ENCODE data around the gene PIK3R6.

The PIK3R6 gene, protein sequence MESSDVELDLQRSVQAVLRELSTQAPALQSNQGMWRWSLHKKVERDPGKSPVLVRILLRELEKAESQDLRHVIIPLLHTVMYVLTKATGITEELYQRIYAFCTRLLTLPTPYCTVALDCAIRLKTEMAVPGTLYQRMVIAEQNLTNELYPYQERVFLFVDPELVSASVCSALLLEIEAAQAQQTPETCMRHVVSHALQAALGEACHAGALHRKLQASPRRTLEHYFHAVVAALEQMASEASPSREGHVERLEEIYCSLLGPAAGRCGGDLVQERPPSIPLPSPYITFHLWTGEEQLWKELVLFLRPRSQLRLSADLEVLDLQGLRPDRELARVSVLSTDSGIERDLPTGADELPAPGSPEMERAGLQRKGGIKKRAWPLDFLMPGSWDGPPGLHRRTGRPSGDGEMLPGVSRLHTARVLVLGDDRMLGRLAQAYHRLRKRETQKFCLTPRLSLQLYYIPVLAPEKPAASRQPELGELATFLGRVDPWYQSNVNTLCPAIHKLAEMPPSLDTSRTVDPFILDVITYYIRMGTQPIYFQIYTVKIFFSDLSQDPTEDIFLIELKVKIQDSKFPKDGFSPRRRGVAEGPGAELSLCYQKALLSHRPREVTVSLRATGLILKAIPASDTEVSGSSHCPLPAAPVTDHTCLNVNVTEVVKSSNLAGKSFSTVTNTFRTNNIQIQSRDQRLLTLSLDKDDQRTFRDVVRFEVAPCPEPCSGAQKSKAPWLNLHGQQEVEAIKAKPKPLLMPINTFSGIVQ

GRCh38 chr17:8867361-8867981 lies at the start of gene PIK3R6:
Gene PIK3R6 (minus strand): TSS chr17:8867674. CDS start chr17:8849794, 17,880 bp downstream.
- no peaks in the 10 kb centered on the region for H3K9me3 ChIP-seq (ENCODE audit: control insufficient read depth, insufficient read depth, low read length)
- no peak within 1 kb of the TSS for H3K9ac ChIP-seq (ENCODE audit: low read depth, low read length)
- H3K4me1 ChIP-seq (ENCODE audit: control insufficient read depth, insufficient read depth, low read length): no peaks in the 10 kb centered on the region
- H3K27me3 ChIP-seq (ENCODE audit: control insufficient read depth, insufficient read depth, low read length): no peaks in the 10 kb centered on the region
- no peak within 1 kb of the TSS for H3K4me3 ChIP-seq (ENCODE audit: low read depth, low read length)
- H3K36me3 ChIP-seq (ENCODE audit: control insufficient read depth, insufficient read depth, low read length): no peaks in the 10 kb centered on the region
- no peak within 1 kb of the TSS for H3K27ac ChIP-seq (ENCODE audit: low read depth, low read length)

DNA sequence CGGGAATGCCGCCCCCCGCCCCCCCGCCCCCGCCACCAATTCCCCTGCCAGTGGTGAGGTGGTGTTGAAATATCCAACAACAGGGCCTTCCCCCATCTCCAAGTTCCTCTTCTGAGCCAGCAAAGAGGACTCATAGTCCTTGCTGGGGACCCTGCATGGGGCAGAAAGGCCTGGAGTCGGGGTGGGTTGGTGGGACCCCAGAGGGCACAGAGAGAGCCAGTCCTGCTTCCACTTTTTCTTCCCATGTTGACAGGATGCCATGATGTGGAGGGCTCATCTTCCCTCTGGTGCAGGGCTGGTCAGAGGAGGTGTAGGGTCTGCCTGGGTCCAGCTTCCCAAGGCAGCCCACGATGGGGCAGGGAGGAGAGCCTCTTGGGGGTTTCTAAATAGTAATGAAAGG lies 49.0 kb upstream of the PIK3R6 start:
- H3K9me3 ChIP-seq (ENCODE audit: control insufficient read depth, insufficient read depth, low read length): no peaks in the 10 kb centered on the region
- no peaks in the 10 kb centered on the region for H3K36me3 ChIP-seq (ENCODE audit: control insufficient read depth, insufficient read depth, low read length)
- no peaks in the 10 kb centered on the region for H3K27me3 ChIP-seq (ENCODE audit: control insufficient read depth, insufficient read depth, low read length)
- H3K27ac ChIP-seq (ENCODE audit: low read depth, low read length): no peak overlapping the region
- H3K4me1 ChIP-seq (ENCODE audit: control insufficient read depth, insufficient read depth, low read length): no peaks in the 10 kb centered on the region
- no peak overlapping the region for H3K9ac ChIP-seq (ENCODE audit: low read depth, low read length)
- no peak overlapping the region for H3K4me3 ChIP-seq (ENCODE audit: low read depth, low read length)

DNA sequence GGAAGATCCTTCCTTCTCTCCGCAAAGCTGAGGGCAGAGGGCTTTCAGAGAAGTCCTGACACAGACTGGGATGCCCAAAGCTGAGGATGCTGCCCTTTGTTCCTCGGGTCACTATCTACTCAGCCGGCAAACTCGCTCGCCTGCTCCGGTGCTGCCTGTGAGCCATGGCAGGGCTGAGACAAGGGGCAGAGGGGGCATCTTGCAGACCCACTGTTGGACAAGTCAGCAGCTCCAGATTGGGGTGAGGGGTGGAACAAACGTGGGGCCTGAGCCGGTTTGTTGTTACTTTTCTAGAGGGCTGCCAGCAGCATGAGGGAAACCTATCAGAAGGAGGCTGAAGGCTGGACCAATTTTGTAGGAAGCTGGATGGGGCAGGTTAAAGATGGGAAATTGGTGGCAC lies 47.1 kb upstream of the PIK3R6 start:
- H3K4me3 ChIP-seq (ENCODE audit: low read depth, low read length): no peak overlapping the region
- no peaks in the 10 kb centered on the region for H3K4me1 ChIP-seq (ENCODE audit: control insufficient read depth, insufficient read depth, low read length)
- no peaks in the 10 kb centered on the region for H3K36me3 ChIP-seq (ENCODE audit: control insufficient read depth, insufficient read depth, low read length)
- no peak overlapping the region for H3K27ac ChIP-seq (ENCODE audit: low read depth, low read length)
- no peaks in the 10 kb centered on the region for H3K27me3 ChIP-seq (ENCODE audit: control insufficient read depth, insufficient read depth, low read length)
- H3K9me3 ChIP-seq (ENCODE audit: control insufficient read depth, insufficient read depth, low read length): no peaks in the 10 kb centered on the region
- H3K9ac ChIP-seq (ENCODE audit: low read depth, low read length): no peak overlapping the region

- Histone ChIP-seq H3K27me3 (ENCODE audit: control insufficient read depth, insufficient read depth, low read length) (no peaks in the 10 kb centered on the region), H3K9ac (ENCODE audit: low read depth, low read length) (no peak overlapping the region), H3K36me3 (ENCODE audit: control insufficient read depth, insufficient read depth, low read length) (no peaks in the 10 kb centered on the region), H3K9me3 (ENCODE audit: control insufficient read depth, insufficient read depth, low read length) (no peaks in the 10 kb centered on the region), H3K27ac (ENCODE audit: low read depth, low read length) (no peak overlapping the region), H3K4me3 (ENCODE audit: low read depth, low read length) (no peak overlapping the region), H3K4me1 (ENCODE audit: control insufficient read depth, insufficient read depth, low read length) (no peaks in the 10 kb centered on the region)
These were observed 46.4 kb upstream of the PIK3R6 start for GRCh38 chr17:8913879-8914278.

GRCh38 chr17:8913091-8913490 lies 45.6 kb upstream of the PIK3R6 start:
- no peaks in the 10 kb centered on the region for H3K27me3 ChIP-seq (ENCODE audit: control insufficient read depth, insufficient read depth, low read length)
- no peaks in the 10 kb centered on the region for H3K4me1 ChIP-seq (ENCODE audit: control insufficient read depth, insufficient read depth, low read length)
- no peak overlapping the region for H3K27ac ChIP-seq (ENCODE audit: low read depth, low read length)
- no peak overlapping the region for H3K9ac ChIP-seq (ENCODE audit: low read depth, low read length)
- no peak overlapping the region for H3K4me3 ChIP-seq (ENCODE audit: low read depth, low read length)
- no peaks in the 10 kb centered on the region for H3K36me3 ChIP-seq (ENCODE audit: control insufficient read depth, insufficient read depth, low read length)
- no peaks in the 10 kb centered on the region for H3K9me3 ChIP-seq (ENCODE audit: control insufficient read depth, insufficient read depth, low read length)

- Histone ChIP-seq H3K36me3 (ENCODE audit: control insufficient read depth, insufficient read depth, low read length) (no peaks in the 10 kb centered on the region), H3K27ac (ENCODE audit: low read depth, low read length) (no peak overlapping the region), H3K4me3 (ENCODE audit: low read depth, low read length) (no peak overlapping the region), H3K9me3 (ENCODE audit: control insufficient read depth, insufficient read depth, low read length) (no peaks in the 10 kb centered on the region), H3K9ac (ENCODE audit: low read depth, low read length) (no peak overlapping the region), H3K4me1 (ENCODE audit: control insufficient read depth, insufficient read depth, low read length) (no peaks in the 10 kb centered on the region), H3K27me3 (ENCODE audit: control insufficient read depth, insufficient read depth, low read length) (no peaks in the 10 kb centered on the region)
These were observed 44.9 kb upstream of the PIK3R6 start for GRCh38 chr17:8912084-8912981.

GRCh38 chr17:8910969-8911604 lies 43.6 kb upstream of the PIK3R6 start:
- Histone ChIP-seq H3K27me3 (ENCODE audit: control insufficient read depth, insufficient read depth, low read length) (no peaks in the 10 kb centered on the region), H3K9me3 (ENCODE audit: control insufficient read depth, insufficient read depth, low read length) (no peaks in the 10 kb centered on the region), H3K4me1 (ENCODE audit: control insufficient read depth, insufficient read depth, low read length) (no peaks in the 10 kb centered on the region), H3K36me3 (ENCODE audit: control insufficient read depth, insufficient read depth, low read length) (no peaks in the 10 kb centered on the region), H3K9ac (ENCODE audit: low read depth, low read length) (no peak overlapping the region), H3K27ac (ENCODE audit: low read depth, low read length) (no peak overlapping the region), H3K4me3 (ENCODE audit: low read depth, low read length) (no peak overlapping the region)

GRCh38 chr17:8909586-8910270 lies 42.3 kb upstream of the PIK3R6 start:
- Histone ChIP-seq H3K4me1 (ENCODE audit: control insufficient read depth, insufficient read depth, low read length) (no peaks in the 10 kb centered on the region), H3K36me3 (ENCODE audit: control insufficient read depth, insufficient read depth, low read length) (no peaks in the 10 kb centered on the region), H3K9me3 (ENCODE audit: control insufficient read depth, insufficient read depth, low read length) (no peaks in the 10 kb centered on the region), H3K27me3 (ENCODE audit: control insufficient read depth, insufficient read depth, low read length) (no peaks in the 10 kb centered on the region), H3K9ac (ENCODE audit: low read depth, low read length) (no peak overlapping the region), H3K4me3 (ENCODE audit: low read depth, low read length) (no peak overlapping the region), H3K27ac (ENCODE audit: low read depth, low read length) (no peak overlapping the region)

GRCh38 chr17:8905331-8905730 lies 37.9 kb upstream of the PIK3R6 start:
- Histone ChIP-seq H3K9ac (ENCODE audit: low read depth, low read length) (no peak overlapping the region), H3K27me3 (ENCODE audit: control insufficient read depth, insufficient read depth, low read length) (no peaks in the 10 kb centered on the region), H3K4me3 (ENCODE audit: low read depth, low read length) (no peak overlapping the region), H3K4me1 (ENCODE audit: control insufficient read depth, insufficient read depth, low read length) (peaks cover 9% of the 10 kb centered on the region), H3K27ac (ENCODE audit: low read depth, low read length) (no peak overlapping the region), H3K9me3 (ENCODE audit: control insufficient read depth, insufficient read depth, low read length) (no peaks in the 10 kb centered on the region), H3K36me3 (ENCODE audit: control insufficient read depth, insufficient read depth, low read length) (no peaks in the 10 kb centered on the region)

GRCh38 chr17:8904686-8905085 lies 37.2 kb upstream of the PIK3R6 start:
- no peaks in the 10 kb centered on the region for H3K36me3 ChIP-seq (ENCODE audit: control insufficient read depth, insufficient read depth, low read length)
- no peak overlapping the region for H3K4me3 ChIP-seq (ENCODE audit: low read depth, low read length)
- no peak overlapping the region for H3K27ac ChIP-seq (ENCODE audit: low read depth, low read length)
- H3K27me3 ChIP-seq (ENCODE audit: control insufficient read depth, insufficient read depth, low read length): no peaks in the 10 kb centered on the region
- no peaks in the 10 kb centered on the region for H3K9me3 ChIP-seq (ENCODE audit: control insufficient read depth, insufficient read depth, low read length)
- peaks cover 10% of the 10 kb centered on the region for H3K4me1 ChIP-seq (ENCODE audit: control insufficient read depth, insufficient read depth, low read length)
- H3K9ac ChIP-seq (ENCODE audit: low read depth, low read length): no peak overlapping the region

All from HUES48 (cell line).